Lung (tissue), 12 donors: ENCODE measurements around the gene DUSP6. TPM values are rescaled to one million over a fixed set of nuclear protein-coding genes. Genes with fewer than 3 reads are reported as not detected.

Source experiments
- ATAC-seq: fragments of 200-7000 bp; cut with Tn5 transposase; one replicate; pipeline ENCODE4 v1.9.1; 2020; ENCODE audit warnings: moderate number of reproducible peaks; ENCODE audit not compliant: insufficient read depth, low FRiP score
- DNase-seq, 3 donors: peaks; one replicate each; pipeline ENCODE4 v3.0.0-alpha.2; 2013 to 2017
- H3K27ac ChIP-seq, 2 donors: one replicate each; pipeline ENCODE4 v1.5.1; 2013; ENCODE audit warnings: mild to moderate bottlenecking in 2 of 2, moderate library complexity in 2 of 2, control low read depth in 1 of 2, inconsistent platforms in 1 of 2, low read depth in 1 of 2, low read length in 1 of 2
- H3K27me3 ChIP-seq, 3 donors: one replicate each; pipeline ENCODE4 v1.5.1; 2013; ENCODE audit warnings: low read length in 2 of 3; ENCODE audit not compliant: control insufficient read depth in 3 of 3, insufficient read depth in 3 of 3
- H3K36me3 ChIP-seq, 4 donors: one replicate each; pipeline ENCODE4 v1.5.1; 2013; ENCODE audit warnings: low read length in 4 of 4, mild to moderate bottlenecking in 1 of 4, moderate library complexity in 1 of 4; ENCODE audit not compliant: control insufficient read depth in 4 of 4, insufficient read depth in 4 of 4
- H3K4me1 ChIP-seq, 5 donors: one replicate each; pipeline ENCODE4 v1.5.1; 2013; ENCODE audit warnings: low read length in 5 of 5, mild to moderate bottlenecking in 2 of 5, moderate library complexity in 1 of 5; ENCODE audit not compliant: control insufficient read depth in 5 of 5, insufficient read depth in 5 of 5
- H3K4me3 ChIP-seq: one replicate; pipeline ENCODE4 v1.5.1; 2013; ENCODE audit warnings: mild to moderate bottlenecking, control low read depth, moderate library complexity
- H3K9ac ChIP-seq, 2 donors: one replicate each; pipeline ENCODE4 v1.5.1; 2013; ENCODE audit warnings: low read length in 2 of 2, control low read depth in 1 of 2; ENCODE audit not compliant: insufficient read depth in 1 of 2
- H3K9me3 ChIP-seq, 4 donors: one replicate each; pipeline ENCODE4 v1.5.1; 2013; ENCODE audit warnings: low read length in 3 of 4, mild to moderate bottlenecking in 1 of 4, moderate library complexity in 1 of 4; ENCODE audit not compliant: control insufficient read depth in 4 of 4, insufficient read depth in 3 of 4
- WGBS, 2 donors: extraction: QIAGEN DNeasy Blood & Tissue Kit; methylation state at CpG; one replicate each; pipeline ENCODE4 v1.1.7; 2013; 5-methylcytosine and 5-hydroxymethylcytosine counted together
- polyA plus RNA-seq, 2 donors: library from polyadenylated mRNA; stranded (reverse); fragments of 200-250 nt; gene quantifications; one replicate each; pipeline ENCODE4 v1.2.1, GENCODE V29; 2013
- total RNA-seq, 2 donors: library from RNA; depleted of rRNA in 1 of 2; stranded (reverse); fragments of >200 nt in 1 of 2; gene quantifications; one replicate each; pipeline ENCODE4 v1.2.1, GENCODE V29; 2014 to 2021
- TF ChIP-seq, protein P1 (sequence below): IDR thresholded peaks from 2 replicates; pipeline ENCODE4 v1.5.1; 2012; ENCODE audit warnings: mild to moderate bottlenecking; ENCODE audit errors: control extremely low read depth, extremely low read depth
- donor health status: control.
- donor health status: control.
- donor health status: Bipolar disorder and iron deficiency.
- donor health status: healthy.
- donor health status: DM: yes; HTN: yes; CAD: no.

Gene DUSP6
- total and polyA plus RNA-seq, 4 donors: 37.8 to 187 (median 155) TPM

DNA sequence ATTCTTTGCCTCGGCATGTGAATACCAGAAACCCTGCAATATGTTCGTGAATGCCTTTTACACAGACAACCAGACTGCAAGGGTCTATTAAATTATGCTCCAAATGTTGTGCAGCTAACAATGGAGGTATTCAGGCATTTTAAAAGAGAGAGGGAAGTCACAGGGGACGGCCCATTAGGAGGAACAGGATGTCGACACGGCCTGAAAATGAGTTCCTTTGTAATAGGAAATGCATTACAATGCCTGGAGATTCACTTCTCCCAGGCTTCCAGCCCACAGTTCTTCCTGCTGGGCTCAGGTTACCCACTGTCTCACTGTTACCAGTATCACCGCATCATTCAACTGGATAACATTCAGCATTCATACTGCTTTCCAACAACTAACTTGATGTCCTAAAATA, 2.5 kb downstream of the DUSP6 start:
- Histone ChIP-seq H3K36me3 (peaks cover 0 to 44% (median 15%) of the 10 kb centered on the region in 4 donors), H3K9me3 (peaks cover 0 to 1% (median 0%) of the 10 kb centered on the region in 4 donors), H3K4me3 (peak overlapping the region; percentile 79), H3K27me3 (no peaks in the 10 kb centered on the region), H3K4me1 (peaks cover 0 to 52% (median 17%) of the 10 kb centered on the region in 5 donors), H3K9ac (peak overlapping the region; percentile 89 to 98), H3K27ac (peak overlapping the region; percentile 61 to 99)
- TF ChIP-seq, protein P1, sequence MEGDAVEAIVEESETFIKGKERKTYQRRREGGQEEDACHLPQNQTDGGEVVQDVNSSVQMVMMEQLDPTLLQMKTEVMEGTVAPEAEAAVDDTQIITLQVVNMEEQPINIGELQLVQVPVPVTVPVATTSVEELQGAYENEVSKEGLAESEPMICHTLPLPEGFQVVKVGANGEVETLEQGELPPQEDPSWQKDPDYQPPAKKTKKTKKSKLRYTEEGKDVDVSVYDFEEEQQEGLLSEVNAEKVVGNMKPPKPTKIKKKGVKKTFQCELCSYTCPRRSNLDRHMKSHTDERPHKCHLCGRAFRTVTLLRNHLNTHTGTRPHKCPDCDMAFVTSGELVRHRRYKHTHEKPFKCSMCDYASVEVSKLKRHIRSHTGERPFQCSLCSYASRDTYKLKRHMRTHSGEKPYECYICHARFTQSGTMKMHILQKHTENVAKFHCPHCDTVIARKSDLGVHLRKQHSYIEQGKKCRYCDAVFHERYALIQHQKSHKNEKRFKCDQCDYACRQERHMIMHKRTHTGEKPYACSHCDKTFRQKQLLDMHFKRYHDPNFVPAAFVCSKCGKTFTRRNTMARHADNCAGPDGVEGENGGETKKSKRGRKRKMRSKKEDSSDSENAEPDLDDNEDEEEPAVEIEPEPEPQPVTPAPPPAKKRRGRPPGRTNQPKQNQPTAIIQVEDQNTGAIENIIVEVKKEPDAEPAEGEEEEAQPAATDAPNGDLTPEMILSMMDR: no peak
- DNase-seq: peak; percentile 48 to 76 (median 72)
- WGBS, 2 donors: 4 to 13% methylated on average over 6 of the region's 6 CpGs
- ATAC-seq: no peak

DNA sequence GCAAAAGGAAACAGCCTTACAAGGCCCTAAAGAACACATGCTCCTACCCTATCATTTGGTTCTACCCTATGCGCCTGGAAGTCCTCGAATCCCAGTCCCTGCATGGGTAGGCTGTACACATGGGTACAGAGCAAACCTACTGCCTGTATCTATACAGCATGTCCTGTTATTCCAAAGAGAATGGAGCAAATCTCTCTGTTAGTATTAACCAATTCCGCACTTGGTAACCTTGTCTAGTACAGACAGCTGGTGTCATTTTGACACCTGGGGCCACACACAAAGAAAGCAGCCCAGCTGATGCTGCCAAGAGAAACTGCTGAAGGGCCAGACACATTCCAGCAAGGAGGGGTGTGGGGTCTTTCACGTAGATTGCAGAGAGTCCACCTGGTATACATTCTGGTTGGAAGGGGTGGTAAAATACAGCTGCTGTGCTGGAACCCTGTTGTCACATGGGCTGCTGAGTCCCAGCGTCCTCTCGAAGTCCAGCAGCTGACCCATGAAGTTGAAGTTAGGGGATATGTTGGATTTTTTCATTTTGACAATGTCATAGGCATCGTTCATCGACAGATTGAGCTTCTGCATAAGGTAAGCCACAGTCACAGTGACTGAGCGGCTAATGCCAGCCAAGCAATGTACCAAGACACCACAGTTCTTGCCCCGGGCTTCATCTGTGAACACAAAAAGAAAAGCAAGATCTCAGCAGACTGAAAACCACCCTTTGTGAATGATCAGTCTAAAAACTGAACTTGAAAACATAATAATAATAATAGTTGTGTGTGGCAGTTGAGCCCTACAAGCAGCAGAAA, 3.2 kb downstream of the DUSP6 start:
- DNase-seq (peak in 2 of 3 donors; percentile 46 to 52), ATAC-seq (no peak)
- TF ChIP-seq, protein P1: no peak
- no peaks in the 10 kb centered on the region for H3K27me3 ChIP-seq
- H3K4me1 ChIP-seq: peaks cover 0 to 52% (median 17%) of the 10 kb centered on the region in 5 donors
- WGBS, 2 donors: 44 to 46% methylated on average over 10 of the region's 10 CpGs
- H3K36me3 ChIP-seq: peaks cover 0 to 44% (median 15%) of the 10 kb centered on the region in 4 donors
- H3K27ac ChIP-seq: peak overlapping the region; percentile 61 to 99
- peak overlapping the region; percentile 89 to 98 for H3K9ac ChIP-seq
- peak overlapping the region; percentile 42 for H3K4me3 ChIP-seq
- H3K9me3 ChIP-seq: peaks cover 0 to 1% (median 0%) of the 10 kb centered on the region in 4 donors

DNA sequence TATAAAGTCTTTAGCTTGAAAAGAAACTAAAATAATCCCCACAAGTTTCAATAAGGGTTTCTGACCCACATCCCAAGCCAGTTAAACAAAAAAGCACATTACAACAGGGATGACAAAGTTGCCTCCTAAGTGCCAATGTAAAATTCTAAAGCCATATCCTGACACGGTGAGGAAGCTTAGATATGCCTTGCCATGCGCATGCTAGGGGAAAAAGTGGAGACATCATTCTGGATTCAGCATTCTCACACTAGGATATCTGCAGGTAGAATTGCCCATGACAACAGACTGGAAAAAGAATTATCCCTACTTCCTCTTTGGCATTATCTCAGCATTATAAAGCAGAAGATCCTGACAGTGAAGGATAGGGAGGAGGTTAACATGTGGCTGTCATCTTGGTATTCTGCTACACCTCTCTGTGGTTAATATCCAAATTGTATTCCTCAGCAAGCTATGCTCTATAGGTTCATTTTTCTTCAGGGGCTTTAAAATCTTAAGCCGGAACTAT, 4.9 kb downstream of the DUSP6 start:
- TF ChIP-seq, protein P1: no peak
- H3K9ac ChIP-seq: peak overlapping the region in 1 of 2 donors; percentile 45
- H3K27me3 ChIP-seq: no peaks in the 10 kb centered on the region
- no peak for DNase-seq
- no peak overlapping the region for H3K4me3 ChIP-seq
- H3K36me3 ChIP-seq: peaks cover 0 to 44% (median 15%) of the 10 kb centered on the region in 4 donors
- H3K27ac ChIP-seq: peak overlapping the region; percentile 69 to 88
- no peak for ATAC-seq
- peaks cover 0 to 43% (median 17%) of the 10 kb centered on the region in 5 donors for H3K4me1 ChIP-seq
- 57 to 62% methylated on average over 3 of the region's 3 CpGs for WGBS, 2 donors
- H3K9me3 ChIP-seq: no peaks in the 10 kb centered on the region
